ENCODE measurements around the gene PDZD2.
"Not testable (repeated sequence)": the region's sequence is repeated elsewhere in the genome, so short reads cannot be mapped to it uniquely, and the experiment has no call there.

PDZD2 gene

GRCh38 chr5:31987985-31988710 is 349.2 kb downstream of the PDZD2 start:
- no peak for DNase-seq

- no peak for DNase-seq
These were observed 351.2 kb downstream of the PDZD2 start for GRCh38 chr5:31990081-31990650.

GRCh38 chr5:31990701-31991110 is 351.8 kb downstream of the PDZD2 start:
- DNase-seq, result no peak

GRCh38 chr5:31992377-31992776 is 353.4 kb downstream of the PDZD2 start:
- no peak for DNase-seq

GRCh38 chr5:31993165-31993961 is 354.4 kb downstream of the PDZD2 start:
- no peak for DNase-seq

GRCh38 chr5:31995006-31995405 is 356.1 kb downstream of the PDZD2 start:
- DNase-seq, result no peak

GRCh38 chr5:31995714-31996113 is 356.8 kb downstream of the PDZD2 start:
- no peak for DNase-seq

GRCh38 chr5:31996909-31997308 is 358.0 kb downstream of the PDZD2 start:
- DNase-seq, result no peak

- DNase-seq, result no peak
These were observed 360.5 kb downstream of the PDZD2 start for GRCh38 chr5:31999470-31999869.

- DNase-seq, result no peak
These were observed 361.8 kb downstream of the PDZD2 start for GRCh38 chr5:32000731-32001130.

GRCh38 chr5:32001284-32001683 is 362.4 kb downstream of the PDZD2 start:
- no peak for DNase-seq

- DNase-seq, result no peak
These were observed 362.8 kb downstream of the PDZD2 start for GRCh38 chr5:32001707-32002106.

GRCh38 chr5:32002755-32003154 is 363.8 kb downstream of the PDZD2 start:
- DNase-seq, result no peak

- no peak for DNase-seq
These were observed 365.1 kb downstream of the PDZD2 start for GRCh38 chr5:32003981-32004380.

- no peak for DNase-seq
These were observed 365.5 kb downstream of the PDZD2 start for GRCh38 chr5:32004404-32004803.

- no peak for DNase-seq
These were observed 369.8 kb downstream of the PDZD2 start for GRCh38 chr5:32008746-32009145.

- no peak for DNase-seq
These were observed 374.7 kb downstream of the PDZD2 start for GRCh38 chr5:32013658-32014057.

- DNase-seq, result no peak
These were observed 375.3 kb downstream of the PDZD2 start for GRCh38 chr5:32014096-32014745.

GRCh38 chr5:32015262-32015661 is 376.3 kb downstream of the PDZD2 start:
- not testable (repeated sequence) for DNase-seq

- no peak for DNase-seq
These were observed 378.9 kb downstream of the PDZD2 start for GRCh38 chr5:32017692-32018367.

GRCh38 chr5:32018476-32019436 is 379.8 kb downstream of the PDZD2 start:
- no peak for DNase-seq

- DNase-seq, result no peak
These were observed 381.3 kb downstream of the PDZD2 start for GRCh38 chr5:32020271-32020670.
